Vagina (tissue), 2 donors: ENCODE results near the gene KIF5A. TPM values are rescaled to one million over a fixed set of nuclear protein-coding genes. Genes with fewer than 3 reads are reported as not detected.
"Not testable (repeated sequence)": the region's sequence is repeated elsewhere in the genome, so short reads cannot be mapped to it uniquely, and the experiment has no call there.

Experiments
- DNase-seq, 2 donors: peaks; one replicate each; pipeline ENCODE4 v3.0.0-alpha.2; 2017; ENCODE audit errors: extremely low spot score in 2 of 2
- H3K27ac ChIP-seq: fragments of 200-600 bp; sonication (generic); one replicate; pipeline ENCODE4 v1.5.1; 2019
- H3K27me3 ChIP-seq: fragments of 200-600 bp; sonication (generic); one replicate; pipeline ENCODE4 v1.5.1; 2019
- H3K36me3 ChIP-seq, 2 donors: fragments of 200-600 bp; sonication (generic); one replicate each; pipeline ENCODE4 v1.5.1; 2017 to 2019
- H3K4me1 ChIP-seq: fragments of 200-600 bp; sonication (generic); one replicate; pipeline ENCODE4 v1.5.1; 2019
- H3K4me3 ChIP-seq, 2 donors: fragments of 200-600 bp; sonication (generic); 1 replicate in 1 of 2; 2 replicates in 1 of 2; pipeline ENCODE4 v1.5.1; 2016 to 2019
- H3K9me3 ChIP-seq: fragments of 200-600 bp; sonication (generic); one replicate; pipeline ENCODE4 v1.5.1; 2019
- POLR2A ChIP-seq, 2 donors: fragments of 450-650 bp; IDR thresholded peaks; one replicate each; pipeline ENCODE4 v1.6.1; 2017; ENCODE audit warnings: antibody characterized with exemption in 2 of 2, mild to moderate bottlenecking in 2 of 2, moderate library complexity in 2 of 2
- POLR2AphosphoS5 ChIP-seq, 2 donors: sonication (generic); formaldehyde crosslinking; IDR thresholded peaks; one replicate each; pipeline ENCODE4 v1.9.0; 2017; ENCODE audit warnings: antibody characterized with exemption in 2 of 2, mild to moderate bottlenecking in 2 of 2, low read depth in 1 of 2; ENCODE audit not compliant: insufficient read depth in 1 of 2
- intact Hi-C: fragments of 100-400 bp; cut with DNase I; formaldehyde crosslinking; loops from one replicate; pipeline ENCODE4 v1.15.1; 2023
- total RNA-seq: library from RNA; depleted of rRNA; stranded (reverse); fragments of >200 nt; gene quantifications from one replicate; pipeline ENCODE4 v1.2.3, GENCODE V29; 2016
- TF ChIP-seq, protein P1 (sequence below), 3 experiments: fragments of 450-650 bp in 2 of 3; fragments of 200-600 bp in 1 of 3; sonication (generic) in 1 of 3; IDR thresholded peaks; one replicate each; pipeline ENCODE4 v1.5.1; 2017 to 2019; ENCODE audit warnings: antibody characterized with exemption in 3 of 3, mild to moderate bottlenecking in 2 of 3, moderate library complexity in 2 of 3

The KIF5A gene
- total RNA-seq, 1 donor from 2014 or later = 4.4 TPM

DNA sequence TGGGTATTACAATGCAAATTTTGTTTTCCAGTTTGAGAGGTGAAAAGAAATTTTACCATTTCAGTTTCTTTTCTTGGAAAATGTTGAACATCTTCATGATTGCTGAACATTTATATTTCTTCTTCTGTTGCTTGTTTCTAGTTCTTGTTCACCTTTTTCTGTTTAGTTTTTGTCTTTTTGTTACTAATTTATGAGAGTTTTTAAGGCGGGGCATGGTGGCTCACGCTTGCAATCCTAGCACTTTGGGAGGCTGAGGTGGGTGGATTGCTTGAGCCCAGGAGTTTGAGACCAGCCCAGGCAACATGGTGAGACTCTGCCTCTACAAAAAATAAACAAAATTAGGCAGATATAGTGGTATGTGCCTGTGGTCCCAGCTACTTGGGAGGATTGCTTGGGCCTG, 10.7 kb downstream of the KIF5A start:
- no peak overlapping the region for H3K4me3 ChIP-seq
- intact Hi-C loops = no loop called here
- TF ChIP-seq, protein P1, sequence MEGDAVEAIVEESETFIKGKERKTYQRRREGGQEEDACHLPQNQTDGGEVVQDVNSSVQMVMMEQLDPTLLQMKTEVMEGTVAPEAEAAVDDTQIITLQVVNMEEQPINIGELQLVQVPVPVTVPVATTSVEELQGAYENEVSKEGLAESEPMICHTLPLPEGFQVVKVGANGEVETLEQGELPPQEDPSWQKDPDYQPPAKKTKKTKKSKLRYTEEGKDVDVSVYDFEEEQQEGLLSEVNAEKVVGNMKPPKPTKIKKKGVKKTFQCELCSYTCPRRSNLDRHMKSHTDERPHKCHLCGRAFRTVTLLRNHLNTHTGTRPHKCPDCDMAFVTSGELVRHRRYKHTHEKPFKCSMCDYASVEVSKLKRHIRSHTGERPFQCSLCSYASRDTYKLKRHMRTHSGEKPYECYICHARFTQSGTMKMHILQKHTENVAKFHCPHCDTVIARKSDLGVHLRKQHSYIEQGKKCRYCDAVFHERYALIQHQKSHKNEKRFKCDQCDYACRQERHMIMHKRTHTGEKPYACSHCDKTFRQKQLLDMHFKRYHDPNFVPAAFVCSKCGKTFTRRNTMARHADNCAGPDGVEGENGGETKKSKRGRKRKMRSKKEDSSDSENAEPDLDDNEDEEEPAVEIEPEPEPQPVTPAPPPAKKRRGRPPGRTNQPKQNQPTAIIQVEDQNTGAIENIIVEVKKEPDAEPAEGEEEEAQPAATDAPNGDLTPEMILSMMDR (IDR thresholded peaks at IDR 0.05) = no peak
- TF ChIP-seq POLR2AphosphoS5 (IDR thresholded peaks at IDR 0.05; ENCODE audit: insufficient read depth in 1 of 2, low read depth in 1 of 2) (no peak), POLR2A (IDR thresholded peaks at IDR 0.05) (no peak)

DNA sequence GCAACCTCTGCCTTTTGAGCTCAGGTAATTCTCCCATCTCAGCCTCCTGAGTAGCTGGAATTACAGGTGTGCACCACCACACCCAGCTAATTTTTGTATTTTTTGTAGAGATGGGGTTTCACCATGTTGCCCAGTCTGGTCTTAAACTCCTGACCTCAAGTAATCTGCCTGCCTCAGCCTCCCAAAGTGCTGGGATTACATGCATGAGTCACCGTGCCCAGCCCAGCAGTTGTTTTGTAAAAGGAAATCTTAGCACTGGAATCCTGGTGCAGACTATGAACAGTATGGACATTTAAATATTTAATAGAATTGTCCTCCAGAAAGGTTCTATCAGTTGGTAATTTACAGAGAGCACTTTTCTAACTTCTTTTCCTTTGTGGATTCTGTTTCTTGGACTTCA, 11.3 kb downstream of the KIF5A start:
- H3K27ac ChIP-seq, H3K4me3 ChIP-seq, H3K36me3 ChIP-seq, H3K27me3 ChIP-seq, intact Hi-C loops, DNase-seq, H3K9me3 ChIP-seq, H3K4me1 ChIP-seq: not testable (repeated sequence)

More for the DNA sequence above, 10.7 kb downstream of the KIF5A start:
- DNase-seq = no peak
- Histone ChIP-seq H3K9me3 (no peaks in the 10 kb centered on the region), H3K27me3 (no peaks in the 10 kb centered on the region), H3K4me1 (no peaks in the 10 kb centered on the region), H3K36me3 (no peaks in the 10 kb centered on the region), H3K27ac (no peak overlapping the region)

DNA sequence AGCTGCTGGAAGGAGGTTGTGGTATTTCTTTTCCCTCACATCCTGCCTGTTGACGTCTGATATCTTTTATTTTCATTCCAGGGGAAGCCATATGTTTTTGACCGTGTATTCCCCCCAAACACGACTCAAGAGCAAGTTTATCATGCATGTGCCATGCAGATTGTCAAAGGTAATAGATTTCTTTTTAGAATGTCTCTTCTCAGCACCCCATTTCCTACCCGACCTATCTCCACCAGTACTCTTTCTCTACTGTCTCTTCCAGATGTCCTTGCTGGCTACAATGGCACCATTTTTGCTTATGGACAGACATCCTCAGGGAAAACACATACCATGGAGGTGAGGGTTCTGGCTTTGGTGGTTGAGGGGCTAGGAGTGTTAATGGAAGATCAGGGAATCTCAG, 13.5 kb downstream of the KIF5A start:
- Histone ChIP-seq H3K27ac (no peak overlapping the region), H3K27me3 (no peaks in the 10 kb centered on the region), H3K36me3 (no peaks in the 10 kb centered on the region), H3K9me3 (no peaks in the 10 kb centered on the region), H3K4me1 (no peaks in the 10 kb centered on the region), H3K4me3 (no peak overlapping the region)
- no peak for DNase-seq
- intact Hi-C loops = no loop called here
- TF ChIP-seq POLR2A (IDR thresholded peaks at IDR 0.05) (no peak), POLR2AphosphoS5 (IDR thresholded peaks at IDR 0.05; ENCODE audit: insufficient read depth in 1 of 2, low read depth in 1 of 2) (no peak)
- TF ChIP-seq, protein P1 (IDR thresholded peaks at IDR 0.05) = no peak

DNA sequence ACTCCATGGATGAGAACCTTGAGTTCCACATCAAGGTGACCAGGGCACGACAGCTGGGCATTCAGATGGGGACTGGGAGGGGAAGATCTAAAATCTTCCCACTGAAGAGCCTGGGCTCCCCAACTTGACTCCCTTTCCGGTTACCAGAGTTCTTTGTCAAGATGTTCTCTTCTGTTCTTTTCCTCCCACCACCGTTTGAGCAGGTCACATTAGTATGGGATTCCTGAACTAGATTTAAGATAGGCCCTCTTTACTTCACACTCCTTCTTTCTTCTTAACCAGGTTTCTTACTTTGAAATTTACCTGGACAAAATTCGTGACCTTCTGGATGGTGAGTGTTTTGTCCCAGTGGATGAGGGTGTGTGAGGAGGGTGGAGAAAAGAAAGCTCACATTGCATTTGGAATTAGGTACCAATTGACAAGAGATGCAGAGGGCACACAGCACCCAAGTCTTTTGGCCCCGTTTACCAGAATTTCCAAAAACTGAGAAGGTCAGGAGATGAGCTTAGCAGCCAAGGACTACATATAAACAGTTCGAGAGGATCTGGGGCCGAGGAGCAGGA, 14.4 kb downstream of the KIF5A start:
- Histone ChIP-seq H3K4me3 (no peak overlapping the region), H3K4me1 (no peaks in the 10 kb centered on the region), H3K36me3 (no peaks in the 10 kb centered on the region), H3K9me3 (no peaks in the 10 kb centered on the region), H3K27me3 (no peaks in the 10 kb centered on the region), H3K27ac (no peak overlapping the region)
- intact Hi-C loops = no loop called here
- no peak for DNase-seq
- TF ChIP-seq POLR2A (IDR thresholded peaks at IDR 0.05) (no peak), POLR2AphosphoS5 (IDR thresholded peaks at IDR 0.05; ENCODE audit: insufficient read depth in 1 of 2, low read depth in 1 of 2) (no peak)
- TF ChIP-seq, protein P1 (IDR thresholded peaks at IDR 0.05) = no peak

DNA sequence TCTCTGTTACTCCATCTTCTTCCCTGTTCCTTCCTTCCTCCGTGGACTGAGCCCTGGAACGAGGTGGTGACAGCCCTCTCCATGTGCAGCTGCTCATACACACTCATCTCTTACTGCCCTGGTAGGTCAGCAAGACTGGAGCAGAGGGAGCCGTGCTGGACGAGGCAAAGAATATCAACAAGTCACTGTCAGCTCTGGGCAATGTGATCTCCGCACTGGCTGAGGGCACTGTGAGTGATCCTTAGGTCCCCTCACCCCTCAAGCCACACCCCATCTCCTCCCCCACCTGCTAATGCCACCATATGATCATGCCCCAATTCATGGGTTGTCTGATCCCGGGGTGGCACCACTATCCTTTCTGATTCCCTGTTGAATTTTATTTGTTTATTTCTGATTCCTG, 19.0 kb downstream of the KIF5A start:
- Histone ChIP-seq H3K4me3 (no peak overlapping the region), H3K4me1 (no peaks in the 10 kb centered on the region), H3K27me3 (no peaks in the 10 kb centered on the region), H3K36me3 (no peaks in the 10 kb centered on the region), H3K9me3 (no peaks in the 10 kb centered on the region), H3K27ac (no peak overlapping the region)
- no peak for DNase-seq
- intact Hi-C loops = no loop called here
- TF ChIP-seq POLR2AphosphoS5 (IDR thresholded peaks at IDR 0.05; ENCODE audit: insufficient read depth in 1 of 2, low read depth in 1 of 2) = no peak
- TF ChIP-seq, protein P1 (IDR thresholded peaks at IDR 0.05) = no peak
- no peak for TF ChIP-seq POLR2A (IDR thresholded peaks at IDR 0.05)
